H9 (cell line): ENCODE data around the gene F2RL3. TPM values are rescaled to one million over a fixed set of nuclear protein-coding genes. Genes with fewer than 3 reads are reported as not detected.

Source experiments
- DNase-seq: peaks from one replicate; pipeline ENCODE4 v3.0.0-alpha.2; 2017
- H2AFZ ChIP-seq: one replicate; pipeline ENCODE4 v1.6.1; 2013; ENCODE audit warnings: mild to moderate bottlenecking, low read length, control low read depth, moderate library complexity
- H2AK5ac ChIP-seq: 2 replicates; pipeline ENCODE4 v1.6.1; 2013; ENCODE audit warnings: low read length, control low read depth, mixed read lengths; ENCODE audit not compliant: insufficient read length
- H2BK120ac ChIP-seq: one replicate; pipeline ENCODE4 v1.6.1; 2013; ENCODE audit warnings: low read depth, mild to moderate bottlenecking, low read length, control low read depth, inconsistent platforms; ENCODE audit not compliant: poor library complexity, severe bottlenecking
- H2BK12ac ChIP-seq: 2 replicates; pipeline ENCODE4 v1.6.1; 2013; ENCODE audit warnings: low read length, control low read depth, mixed read lengths, low read depth; ENCODE audit not compliant: insufficient read length
- H2BK15ac ChIP-seq: 2 replicates; pipeline ENCODE4 v1.6.1; 2013; ENCODE audit warnings: low read depth, low read length, control low read depth
- H2BK20ac ChIP-seq: one replicate; pipeline ENCODE4 v1.6.1; 2013; ENCODE audit warnings: low read depth, mild to moderate bottlenecking, low read length, control low read depth, inconsistent platforms; ENCODE audit not compliant: poor library complexity, severe bottlenecking
- H2BK5ac ChIP-seq: 2 replicates; pipeline ENCODE4 v1.6.1; 2013; ENCODE audit warnings: low read length, control low read depth, mixed read lengths; ENCODE audit not compliant: insufficient read length
- H3K14ac ChIP-seq: 2 replicates; pipeline ENCODE4 v1.6.1; 2013; ENCODE audit warnings: low read length, control low read depth; ENCODE audit not compliant: insufficient read depth
- H3K18ac ChIP-seq: 2 replicates; pipeline ENCODE4 v1.6.1; 2013; ENCODE audit warnings: low read depth, mild to moderate bottlenecking, mixed read lengths, low read length, control low read depth; ENCODE audit not compliant: insufficient read length
- H3K23ac ChIP-seq: 2 replicates; pipeline ENCODE4 v1.6.1; 2013; ENCODE audit warnings: low read length, control low read depth, mixed read lengths, low read depth; ENCODE audit not compliant: insufficient read length
- H3K23me2 ChIP-seq: 2 replicates; pipeline ENCODE4 v1.6.1; 2013; ENCODE audit warnings: low read depth, mild to moderate bottlenecking, mixed read lengths, low read length, control low read depth; ENCODE audit not compliant: insufficient read length, poor library complexity, severe bottlenecking
- H3K27ac ChIP-seq: 2 replicates; pipeline ENCODE4 v1.5.1; 2013; ENCODE audit warnings: low read length, control low read depth, mixed read lengths, low read depth; ENCODE audit not compliant: insufficient read length
- H3K27me3 ChIP-seq: 2 replicates; pipeline ENCODE4 v1.6.1; 2013; ENCODE audit warnings: low read length, control low read depth, inconsistent platforms; ENCODE audit not compliant: insufficient read depth
- H3K4ac ChIP-seq: 2 replicates; pipeline ENCODE4 v1.6.1; 2013; ENCODE audit warnings: low read depth, mild to moderate bottlenecking, control low read depth, inconsistent platforms, low read length, moderate library complexity
- H3K4me1 ChIP-seq: 2 replicates; pipeline ENCODE4 v1.6.1; 2013; ENCODE audit warnings: low read length, control low read depth, inconsistent platforms; ENCODE audit not compliant: insufficient read depth
- H3K4me2 ChIP-seq: 2 replicates; pipeline ENCODE4 v1.6.1; 2013; ENCODE audit warnings: low read length, control low read depth, mixed read lengths; ENCODE audit not compliant: insufficient read length, insufficient read depth
- H3K56ac ChIP-seq: 2 replicates; pipeline ENCODE4 v1.6.1; 2013; ENCODE audit warnings: low read depth, mild to moderate bottlenecking, mixed read lengths, low read length, control low read depth; ENCODE audit not compliant: insufficient read length
- H3K79me1 ChIP-seq: 2 replicates; pipeline ENCODE4 v1.6.1; 2013; ENCODE audit warnings: low read depth, mild to moderate bottlenecking, moderate library complexity, low read length, control low read depth, inconsistent platforms; ENCODE audit not compliant: insufficient read depth, poor library complexity, severe bottlenecking
- H3K79me2 ChIP-seq: 2 replicates; pipeline ENCODE4 v1.6.1; 2013; ENCODE audit warnings: low read length, control low read depth, inconsistent platforms; ENCODE audit not compliant: insufficient read depth
- H3K9ac ChIP-seq: 2 replicates; pipeline ENCODE4 v1.6.1; 2013; ENCODE audit warnings: low read length, control low read depth, mixed read lengths; ENCODE audit not compliant: insufficient read length; ENCODE audit errors: extremely low read depth
- H3K9me3 ChIP-seq: one replicate; pipeline ENCODE4 v1.6.1; 2013; ENCODE audit warnings: low read depth, low read length, inconsistent platforms; ENCODE audit not compliant: control insufficient read depth
- H3T11ph ChIP-seq: one replicate; pipeline ENCODE4 v1.6.1; 2013; ENCODE audit warnings: mild to moderate bottlenecking, low read length, control low read depth, inconsistent platforms
- H4K20me1 ChIP-seq: one replicate; pipeline ENCODE4 v1.6.1; 2013; ENCODE audit not compliant: control insufficient read depth, insufficient read length, insufficient read depth
- H4K5ac ChIP-seq: 2 replicates; pipeline ENCODE4 v1.6.1; 2013; ENCODE audit warnings: low read depth, mild to moderate bottlenecking, mixed read lengths, low read length, control low read depth; ENCODE audit not compliant: insufficient read length
- H4K8ac ChIP-seq: replicated peaks from 2 replicates; pipeline ENCODE4 v1.6.1; 2013; ENCODE audit warnings: low read length, control low read depth, mixed read lengths, low read depth; ENCODE audit not compliant: insufficient read length
- H4K91ac ChIP-seq: 2 replicates; pipeline ENCODE4 v1.6.1; 2013; ENCODE audit warnings: low read depth, mild to moderate bottlenecking, moderate library complexity, mixed read lengths, low read length, control low read depth; ENCODE audit not compliant: insufficient read length
- H3K27ac Mint-ChIP-seq, 3 experiments: 2 replicates in 2 of 3; 3 replicates in 1 of 3; pipeline ENCODE4 v1.8.0; 2020 to 2021; ENCODE audit warnings: mixed read lengths in 3 of 3, mild to moderate bottlenecking in 1 of 3, moderate library complexity in 1 of 3
- H3K27me3 Mint-ChIP-seq: 2 replicates; pipeline ENCODE4 v1.8.0; 2021; ENCODE audit warnings: low read depth, mild to moderate bottlenecking, moderate library complexity, mixed read lengths
- H3K36me3 Mint-ChIP-seq, 3 experiments: 2 replicates in 2 of 3; 3 replicates in 1 of 3; pipeline ENCODE4 v1.8.0; 2020 to 2021; ENCODE audit warnings: low read depth in 3 of 3, mixed read lengths in 3 of 3; ENCODE audit not compliant: insufficient read depth in 1 of 3
- H3K4me1 Mint-ChIP-seq, 2 experiments: 2 replicates each; pipeline ENCODE4 v1.8.0; 2020; ENCODE audit warnings: mixed read lengths in 2 of 2
- H3K4me3 Mint-ChIP-seq, 2 experiments: 2 replicates in 1 of 2; 3 replicates in 1 of 2; pipeline ENCODE4 v1.8.0; 2020 to 2021; ENCODE audit warnings: mild to moderate bottlenecking in 2 of 2, mixed read lengths in 2 of 2, moderate library complexity in 1 of 2
- H3K9me3 Mint-ChIP-seq, 2 experiments: 2 replicates in 1 of 2; 3 replicates in 1 of 2; pipeline ENCODE4 v1.8.0; 2020; ENCODE audit warnings: mild to moderate bottlenecking in 2 of 2, mixed read lengths in 2 of 2, moderate library complexity in 1 of 2
- CTCF ChIP-seq: fragments of 200-600 bp; sonication (generic); conservative IDR thresholded peaks from 3 replicates; pipeline ENCODE4 v1.8.0; 2021; ENCODE audit warnings: antibody characterized with exemption, mild to moderate bottlenecking
- WGBS: extraction: QIAGEN DNeasy Blood & Tissue Kit; methylation state at CpG from one replicate; pipeline ENCODE4 v1.1.7; 2013; ENCODE audit warnings: missing lambda C conversion rate, low lambda C conversion rate, mixed read lengths; ENCODE audit not compliant: insufficient read length; ENCODE audit errors: extremely low coverage; 5-methylcytosine and 5-hydroxymethylcytosine counted together
- total RNA-seq: library from RNA; stranded (reverse); gene quantifications from 2 replicates; pipeline ENCODE4 v1.2.1, GENCODE V29; 2021

Gene F2RL3
- total RNA-seq, 1 experiment from 2014 or later: not detected

- H2BK15ac ChIP-seq: no peak overlapping the region
- H3K4me1 ChIP-seq: no peaks in the 10 kb centered on the region
- Mint-ChIP-seq H3K27me3 (peaks cover 20% of the 10 kb centered on the region), H3K27ac (no peak overlapping the region), H3K4me1 (peaks cover 0 to 9% of the 10 kb centered on the region in 2 experiments; a peak in 1 of 4 replicates), H3K4me3 (no peak overlapping the region), H3K9me3 (peaks cover 0 to 3% of the 10 kb centered on the region in 2 experiments; a peak in 1 of 5 replicates), H3K36me3 (no peaks in the 10 kb centered on the region)
- H3K9me3 ChIP-seq: no peaks in the 10 kb centered on the region
- no peak overlapping the region for H3K14ac ChIP-seq
- H3K27ac ChIP-seq: no peak overlapping the region
- H2BK120ac ChIP-seq: no peak overlapping the region
- H3K4ac ChIP-seq: no peak overlapping the region
- H3T11ph ChIP-seq: no peak overlapping the region
- no peak for DNase-seq
- no peak overlapping the region for H3K18ac ChIP-seq
- no peak overlapping the region for H4K91ac ChIP-seq
- no peak overlapping the region for H4K5ac ChIP-seq
- H3K79me2 ChIP-seq: no peaks in the 10 kb centered on the region
- H2BK20ac ChIP-seq: no peak overlapping the region
- no peak overlapping the region for H4K8ac ChIP-seq
- no peak for TF ChIP-seq CTCF
- H3K27me3 ChIP-seq: peaks cover 4% of the 10 kb centered on the region; the same call in 1 of the 2 replicates
- H3K9ac ChIP-seq: no peak overlapping the region
- no peaks in the 10 kb centered on the region for H3K79me1 ChIP-seq
- peaks cover 3% of the 10 kb centered on the region for H3K23me2 ChIP-seq
- H4K20me1 ChIP-seq: peaks cover 3% of the 10 kb centered on the region
- H3K4me2 ChIP-seq: no peak overlapping the region
- no peak overlapping the region for H2BK5ac ChIP-seq
- no peak overlapping the region for H3K56ac ChIP-seq
- H2AK5ac ChIP-seq: no peak overlapping the region
- H2BK12ac ChIP-seq: no peak overlapping the region
- WGBS: no CpG with 5 or more reads among the region's 12 CpGs
- H3K23ac ChIP-seq: no peak overlapping the region
- no peak overlapping the region for H2AFZ ChIP-seq
These were observed 13.7 kb downstream of the F2RL3 start for GRCh38 chr19:16902545-16902944.
